ENCODE data around the gene SORCS1.
A peak's percentile ranks its signal among the peaks of the same experiment; 100 is the strongest.

Gene SORCS1

GRCh38 chr10:106577266-106577665, 587.2 kb downstream of the SORCS1 start:
- TF ChIP-seq FOXM1 (IDR thresholded peaks at IDR 0.05; ENCODE audit: borderline replicate concordance, low read depth) = no peak
- TF ChIP-seq CEBPB (IDR thresholded peaks at IDR 0.05) = no peak

DNA sequence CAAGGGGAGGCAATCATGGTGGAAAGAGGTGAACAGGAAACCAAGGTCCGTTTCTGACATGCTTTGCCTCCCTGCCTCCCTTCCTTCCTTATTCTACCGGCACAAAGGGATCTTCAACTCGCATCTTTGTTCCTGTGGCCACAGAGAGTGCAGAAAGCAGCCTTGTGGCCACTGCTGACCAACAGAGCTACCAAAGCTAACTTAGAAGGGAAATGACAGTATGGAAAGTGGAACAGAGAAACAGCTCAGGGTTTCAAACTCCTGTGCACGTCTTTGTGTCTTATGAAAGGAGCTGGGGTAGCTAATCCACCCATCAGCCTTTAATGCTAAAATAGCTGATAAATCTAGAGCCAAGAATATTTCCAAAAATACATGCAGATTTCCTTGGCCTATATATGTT, 588.0 kb downstream of the SORCS1 start:
- TF ChIP-seq TAF1 (IDR thresholded peaks at IDR 0.05; ENCODE audit: low read depth) (no peak), EP300 (IDR thresholded peaks at IDR 0.05; ENCODE audit: borderline replicate concordance) (no peak), REST (IDR thresholded peaks at IDR 0.05; ENCODE audit: low read depth) (no peak), TEAD4 (IDR thresholded peaks at IDR 0.05) (no peak), FOXM1 (IDR thresholded peaks at IDR 0.05; ENCODE audit: borderline replicate concordance, low read depth) (no peak), MAX (IDR thresholded peaks at IDR 0.05) (no peak), YY1 (IDR thresholded peaks at IDR 0.05; ENCODE audit: low read depth) (no peak), CREB1 (IDR thresholded peaks at IDR 0.05; ENCODE audit: low read depth) (no peak), ZBTB7A (IDR thresholded peaks at IDR 0.05; ENCODE audit: low read depth) (no peak), CEBPB (IDR thresholded peaks at IDR 0.05) (no peak), TCF12 (IDR thresholded peaks at IDR 0.05; ENCODE audit: low read depth) (no peak), NFIC (IDR thresholded peaks at IDR 0.05) (no peak), EGR1 (IDR thresholded peaks at IDR 0.05) (no peak), RAD21 (IDR thresholded peaks at IDR 0.05; ENCODE audit: low read depth) (no peak)
- TF ChIP-seq, protein P1, sequence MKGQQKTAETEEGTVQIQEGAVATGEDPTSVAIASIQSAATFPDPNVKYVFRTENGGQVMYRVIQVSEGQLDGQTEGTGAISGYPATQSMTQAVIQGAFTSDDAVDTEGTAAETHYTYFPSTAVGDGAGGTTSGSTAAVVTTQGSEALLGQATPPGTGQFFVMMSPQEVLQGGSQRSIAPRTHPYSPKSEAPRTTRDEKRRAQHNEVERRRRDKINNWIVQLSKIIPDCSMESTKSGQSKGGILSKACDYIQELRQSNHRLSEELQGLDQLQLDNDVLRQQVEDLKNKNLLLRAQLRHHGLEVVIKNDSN (IDR thresholded peaks at IDR 0.05) = no peak

GRCh38 chr10:106573106-106573505, 591.4 kb downstream of the SORCS1 start:
- TF ChIP-seq CEBPB (IDR thresholded peaks at IDR 0.05) (no peak), FOXM1 (IDR thresholded peaks at IDR 0.05; ENCODE audit: borderline replicate concordance, low read depth) (no peak), MAX (IDR thresholded peaks at IDR 0.05) (no peak), RAD21 (IDR thresholded peaks at IDR 0.05; ENCODE audit: low read depth) (no peak), TAF1 (IDR thresholded peaks at IDR 0.05; ENCODE audit: low read depth) (no peak), EGR1 (IDR thresholded peaks at IDR 0.05) (no peak), NFIC (IDR thresholded peaks at IDR 0.05) (no peak), CREB1 (IDR thresholded peaks at IDR 0.05; ENCODE audit: low read depth) (no peak), ZBTB7A (IDR thresholded peaks at IDR 0.05; ENCODE audit: low read depth) (no peak), EP300 (IDR thresholded peaks at IDR 0.05; ENCODE audit: borderline replicate concordance) (no peak), TEAD4 (IDR thresholded peaks at IDR 0.05) (no peak), REST (IDR thresholded peaks at IDR 0.05; ENCODE audit: low read depth) (no peak), TCF12 (IDR thresholded peaks at IDR 0.05; ENCODE audit: low read depth) (no peak), YY1 (IDR thresholded peaks at IDR 0.05; ENCODE audit: low read depth) (no peak)
- TF ChIP-seq, protein P1 (IDR thresholded peaks at IDR 0.05) = no peak

DNA sequence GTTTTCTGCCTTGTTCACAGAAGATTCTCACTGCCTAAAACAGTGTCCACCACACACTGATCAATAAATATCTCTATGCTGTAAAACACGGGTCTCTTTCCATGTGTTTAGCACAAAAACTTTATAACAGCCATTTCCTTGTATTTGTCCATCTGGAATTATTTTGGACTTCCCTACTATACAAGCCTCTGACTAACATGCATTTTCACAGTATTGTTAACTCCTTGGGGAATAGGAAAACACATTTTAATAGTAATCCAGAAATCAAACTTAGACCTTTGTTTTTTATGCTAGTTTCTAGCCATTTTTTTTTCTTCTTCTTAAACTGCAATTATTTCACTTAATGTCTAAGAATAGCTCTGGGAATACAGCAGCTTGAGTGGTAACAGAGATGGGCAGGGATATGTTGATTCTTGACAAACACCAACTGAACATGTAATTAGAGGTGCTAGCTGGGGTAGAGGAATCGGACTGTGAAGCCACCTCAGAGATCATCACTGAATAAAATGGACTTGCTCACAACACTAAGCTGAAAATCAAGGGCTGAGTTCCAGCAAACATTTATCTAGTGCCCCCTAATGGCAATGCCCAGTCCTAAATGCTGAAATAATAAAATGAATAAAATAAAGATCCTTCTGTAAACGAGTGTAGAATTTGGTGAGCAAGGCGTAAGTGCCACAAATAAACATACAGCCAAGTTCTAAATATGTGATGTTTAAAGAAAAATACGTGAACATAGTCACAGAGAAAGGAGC, 593.1 kb downstream of the SORCS1 start:
- TF ChIP-seq TAF1 (IDR thresholded peaks at IDR 0.05; ENCODE audit: low read depth) = no peak
- no peak for TF ChIP-seq MAX (IDR thresholded peaks at IDR 0.05)
- peak; percentile 45 for TF ChIP-seq RAD21 (IDR thresholded peaks at IDR 0.05; ENCODE audit: low read depth)

GRCh38 chr10:106570268-106570667, 594.2 kb downstream of the SORCS1 start:
- TF ChIP-seq YY1 (IDR thresholded peaks at IDR 0.05; ENCODE audit: low read depth) (no peak), CREB1 (IDR thresholded peaks at IDR 0.05; ENCODE audit: low read depth) (no peak), ZBTB7A (IDR thresholded peaks at IDR 0.05; ENCODE audit: low read depth) (no peak), TEAD4 (IDR thresholded peaks at IDR 0.05) (no peak), REST (IDR thresholded peaks at IDR 0.05; ENCODE audit: low read depth) (no peak)

All from Ishikawa (cell line).